Muscle of arm (tissue), 12 donors: ENCODE measurements around the gene RASGRP4. TPM values are rescaled to one million over a fixed set of nuclear protein-coding genes. Genes with fewer than 3 reads are reported as not detected.

Source experiments
- DNase-seq: peaks from one replicate; pipeline ENCODE4 v3.0.0-alpha.2; 2013
- polyA plus RNA-seq, 12 donors: library from polyadenylated mRNA; unstranded; fragments of 120-200 nt; gene quantifications; one replicate each; pipeline ENCODE4 v1.2.1, GENCODE V29; 2013; ENCODE audit not compliant: insufficient read length in 12 of 12

RASGRP4 gene
- polyA plus RNA-seq, 12 donors: 1.2 to 4.3 (median 2.4) TPM; not detected in 2

- no peak for DNase-seq
Measured at GRCh38 chr19:38391911-38392464, 34.0 kb downstream of the RASGRP4 start.

- no peak for DNase-seq
Measured at GRCh38 chr19:38389957-38390924, 35.8 kb downstream of the RASGRP4 start.

- DNase-seq: no peak
Measured at GRCh38 chr19:38389101-38389925, 36.7 kb downstream of the RASGRP4 start.

GRCh38 chr19:38388349-38389100 lies 37.5 kb downstream of the RASGRP4 start, which contains the start of gene SPRED3:
Gene SPRED3, plus strand, starts transcription at chr19:38388697. Its CDS starts 1,606 bp downstream, at chr19:38390303.
- no peak for DNase-seq

- peak; percentile 48 for DNase-seq
Measured at GRCh38 chr19:38387550-38388348, 38.3 kb downstream of the RASGRP4 start, which contains the start of gene GGN. Gene GGN, minus strand, starts transcription at chr19:38388034. Its CDS starts 773 bp downstream, at chr19:38387261.

GRCh38 chr19:38386971-38387549 lies 39.0 kb downstream of the RASGRP4 start:
- no peak for DNase-seq

GRCh38 chr19:38386300-38386970 lies 39.6 kb downstream of the RASGRP4 start:
- DNase-seq: no peak

GRCh38 chr19:38385804-38386257 lies 40.2 kb downstream of the RASGRP4 start:
- DNase-seq: no peak

GRCh38 chr19:38385057-38385803 lies 40.8 kb downstream of the RASGRP4 start:
- DNase-seq: no peak

GRCh38 chr19:38384209-38385027 lies 41.6 kb downstream of the RASGRP4 start:
- DNase-seq: no peak

- no peak for DNase-seq
Measured at GRCh38 chr19:38383743-38384142, 42.3 kb downstream of the RASGRP4 start.

- no peak for DNase-seq
Measured at GRCh38 chr19:38383184-38383583, 42.8 kb downstream of the RASGRP4 start.

- DNase-seq: no peak
Measured at GRCh38 chr19:38381138-38381537, 44.9 kb downstream of the RASGRP4 start.

- DNase-seq: no peak
Measured at GRCh38 chr19:38378866-38379265, 47.2 kb downstream of the RASGRP4 start.

GRCh38 chr19:38377052-38377451 lies 49.0 kb downstream of the RASGRP4 start:
- DNase-seq: no peak

- no peak for DNase-seq
Measured at GRCh38 chr19:38376576-38376975, 49.4 kb downstream of the RASGRP4 start.

- DNase-seq: no peak
Measured at GRCh38 chr19:38375748-38376147, 50.3 kb downstream of the RASGRP4 start.

GRCh38 chr19:38375098-38375493 lies 50.9 kb downstream of the RASGRP4 start:
- no peak for DNase-seq
